ENCODE results near the gene KIF20A. TPM values are rescaled to one million over a fixed set of nuclear protein-coding genes. Genes with fewer than 3 reads are reported as not detected.

Gene KIF20A
- total RNA-seq, 4 donors from 2014 or later = 33.8 TPM; not detected in 3

DNA sequence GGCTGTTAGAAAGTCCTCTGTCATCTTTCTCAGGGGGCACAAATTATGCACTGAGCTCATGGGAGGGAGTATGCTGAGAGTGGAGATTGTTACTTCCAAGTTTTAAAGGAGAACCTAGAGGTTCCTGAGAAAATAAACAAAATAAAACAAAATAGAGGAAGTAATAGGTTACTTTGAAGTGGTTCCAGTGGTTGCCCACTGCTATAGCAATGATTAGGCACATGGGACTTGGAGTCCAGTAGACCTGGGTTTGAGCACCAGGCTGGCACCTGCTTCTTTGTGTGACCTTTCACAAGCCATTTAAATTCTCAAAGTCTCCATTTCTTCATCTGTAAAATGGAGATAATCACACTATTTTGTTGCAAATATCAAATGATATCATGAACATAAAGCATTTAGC lies 48.0 kb downstream of the KIF20A start:
- intact Hi-C loops (cut with DNase I; ENCODE audit: low total_unique reads) = no loop called here
- Histone ChIP-seq H3K9me3 (no peaks in the 10 kb centered on the region), H3K27ac (no peak overlapping the region), H3K4me3 (no peak overlapping the region), H3K36me3 (no peaks in the 10 kb centered on the region), H3K27me3 (no peaks in the 10 kb centered on the region), H3K4me1 (no peaks in the 10 kb centered on the region)
- no peak for TF ChIP-seq POLR2A (IDR thresholded peaks at IDR 0.05)
- no peak for TF ChIP-seq CTCF (IDR thresholded peaks at IDR 0.05)
- no peak for DNase-seq

DNA sequence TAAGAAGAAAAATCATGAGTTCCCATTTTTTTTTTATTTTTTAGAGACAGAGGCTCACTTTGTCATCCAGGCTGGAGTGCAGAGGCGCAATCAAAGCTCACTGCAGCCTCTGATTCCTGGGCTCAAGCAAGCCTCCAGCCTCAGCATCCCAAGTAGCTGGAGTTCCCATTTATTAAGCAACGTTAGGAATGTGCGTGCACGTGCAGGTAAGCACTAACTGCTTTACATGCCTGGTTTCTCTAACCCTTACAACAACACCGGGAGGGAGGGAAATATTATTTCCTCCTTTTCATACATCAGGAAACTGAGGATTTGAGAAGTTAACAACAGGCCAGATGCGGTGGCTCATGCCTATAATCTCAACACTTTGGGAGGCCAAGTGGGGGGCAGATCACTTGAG lies 50.5 kb downstream of the KIF20A start:
- no peak for DNase-seq
- Histone ChIP-seq H3K36me3 (no peaks in the 10 kb centered on the region), H3K9me3 (no peaks in the 10 kb centered on the region), H3K4me1 (no peaks in the 10 kb centered on the region), H3K27me3 (no peaks in the 10 kb centered on the region), H3K4me3 (no peak overlapping the region), H3K27ac (no peak overlapping the region)
- intact Hi-C loops (cut with DNase I; ENCODE audit: low total_unique reads) = no loop called here
- no peak for TF ChIP-seq POLR2A (IDR thresholded peaks at IDR 0.05)
- TF ChIP-seq CTCF (IDR thresholded peaks at IDR 0.05) = no peak

DNA sequence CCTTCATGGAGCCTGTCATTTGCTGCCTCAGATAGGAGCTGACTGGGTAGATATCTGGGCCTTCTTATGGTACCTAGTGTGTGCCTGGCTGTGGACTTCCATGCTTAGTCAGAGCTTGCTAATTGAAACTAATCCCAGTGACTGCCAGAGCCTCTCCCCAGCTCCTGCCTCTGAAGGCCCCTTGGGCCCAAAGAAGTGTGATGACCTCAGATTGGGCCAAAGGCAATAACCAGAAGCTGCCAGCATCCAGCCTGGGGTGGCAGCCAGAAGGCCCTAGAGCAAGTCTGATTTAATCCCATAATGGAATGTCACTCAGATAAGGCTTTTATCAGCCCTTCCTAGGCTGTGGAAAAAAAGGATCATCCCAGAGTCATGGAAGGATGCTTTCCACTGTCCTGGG lies 51.3 kb downstream of the KIF20A start:
- no peak overlapping the region for H3K27ac ChIP-seq
- TF ChIP-seq CTCF (IDR thresholded peaks at IDR 0.05) (no peak), POLR2A (IDR thresholded peaks at IDR 0.05) (no peak)
- intact Hi-C loops (cut with DNase I; ENCODE audit: low total_unique reads) = no loop called here

GRCh38 chr5:138230981-138231589 lies 52.2 kb downstream of the KIF20A start:
- H3K27ac ChIP-seq = no peak overlapping the region
- no peaks in the 10 kb centered on the region for H3K4me1 ChIP-seq
- no peak for DNase-seq
- H3K4me3 ChIP-seq = no peak overlapping the region
- H3K9me3 ChIP-seq = no peaks in the 10 kb centered on the region
- H3K27me3 ChIP-seq = no peaks in the 10 kb centered on the region
- no peaks in the 10 kb centered on the region for H3K36me3 ChIP-seq
- TF ChIP-seq CTCF (IDR thresholded peaks at IDR 0.05) (no peak), POLR2A (IDR thresholded peaks at IDR 0.05) (no peak)
- intact Hi-C loops (cut with DNase I; ENCODE audit: low total_unique reads) = no loop called here

More for the DNA sequence above, 51.3 kb downstream of the KIF20A start:
- DNase-seq = no peak
- H3K9me3 ChIP-seq = no peaks in the 10 kb centered on the region
- no peaks in the 10 kb centered on the region for H3K27me3 ChIP-seq
- H3K36me3 ChIP-seq = no peaks in the 10 kb centered on the region
- H3K4me1 ChIP-seq = no peaks in the 10 kb centered on the region
- no peak overlapping the region for H3K4me3 ChIP-seq

GRCh38 chr5:138233280-138233679 lies 54.4 kb downstream of the KIF20A start:
- H3K27ac ChIP-seq = no peak overlapping the region
- intact Hi-C loops (cut with DNase I; ENCODE audit: low total_unique reads) = no loop called here
- H3K4me3 ChIP-seq = no peak overlapping the region
- H3K9me3 ChIP-seq = no peaks in the 10 kb centered on the region
- H3K4me1 ChIP-seq = no peaks in the 10 kb centered on the region
- DNase-seq = no peak
- H3K36me3 ChIP-seq = no peaks in the 10 kb centered on the region
- TF ChIP-seq CTCF (IDR thresholded peaks at IDR 0.05) (no peak), POLR2A (IDR thresholded peaks at IDR 0.05) (no peak)
- no peaks in the 10 kb centered on the region for H3K27me3 ChIP-seq

All from uterus (tissue), 4 donors.